Neural cell (in vitro differentiated cells): ENCODE measurements around the gene PCP2. TPM values are rescaled to one million over a fixed set of nuclear protein-coding genes. Genes with fewer than 3 reads are reported as not detected.

Experiments
- H2AFZ ChIP-seq: fragments of 200-600, 300-800 bp; sonication (generic), shearing (Covaris generic); 2 replicates; pipeline ENCODE4 v1.6.0; 2014; ENCODE audit warnings: low read depth, mild to moderate bottlenecking, antibody characterized with exemption, low read length, moderate library complexity
- H3F3A ChIP-seq: fragments of 200-600 bp; shearing (Covaris generic); 2 replicates; pipeline ENCODE4 v1.6.1; 2016; ENCODE audit warnings: mild to moderate bottlenecking, moderate library complexity, mixed read lengths, antibody characterized with exemption, low read length; ENCODE audit not compliant: insufficient read depth, poor library complexity, severe bottlenecking
- H3K27ac ChIP-seq: fragments of 200-600, 300-800 bp; sonication (generic), shearing (Covaris generic); 2 replicates; pipeline ENCODE4 v1.5.1; 2014; ENCODE audit warnings: mild to moderate bottlenecking, low read length, moderate library complexity
- H3K27me3 ChIP-seq: fragments of 300-800, 200-600 bp; sonication (generic), shearing (Covaris generic); 2 replicates; pipeline ENCODE4 v1.6.0; 2014; ENCODE audit warnings: mild to moderate bottlenecking, low read depth, low read length, moderate library complexity; ENCODE audit not compliant: insufficient read depth
- H3K36me3 ChIP-seq: fragments of 300-800, 200-600 bp; sonication (generic), shearing (Covaris generic); 2 replicates; pipeline ENCODE4 v1.5.1; 2014; ENCODE audit warnings: mild to moderate bottlenecking, antibody characterized with exemption, low read length, moderate library complexity; ENCODE audit not compliant: insufficient read depth
- H3K4me2 ChIP-seq: fragments of 300-800, 200-600 bp; sonication (generic), shearing (Covaris generic); 2 replicates; pipeline ENCODE4 v1.6.0; 2014; ENCODE audit warnings: mild to moderate bottlenecking, low read length
- H3K4me3 ChIP-seq: fragments of 300-800, 200-600 bp; sonication (generic), shearing (Covaris generic); 2 replicates; pipeline ENCODE4 v1.5.1; 2014; ENCODE audit warnings: mild to moderate bottlenecking, low read length, moderate library complexity
- H3K79me2 ChIP-seq: fragments of 200-600 bp; shearing (Covaris generic); replicated peaks from 2 replicates; pipeline ENCODE4 v1.6.0; 2014; ENCODE audit warnings: mild to moderate bottlenecking, low read length, moderate library complexity; ENCODE audit not compliant: insufficient read depth
- H3K9ac ChIP-seq: fragments of 300-800, 200-600 bp; sonication (generic), shearing (Covaris generic); 2 replicates; pipeline ENCODE4 v1.6.1; 2016; ENCODE audit warnings: mild to moderate bottlenecking, low read length, mixed read lengths
- H3K9me2 ChIP-seq: fragments of 200-600 bp; shearing (Covaris generic); 2 replicates; pipeline ENCODE4 v1.6.1; 2016; ENCODE audit warnings: mild to moderate bottlenecking, low read length, mixed read lengths; ENCODE audit not compliant: insufficient read depth
- H3K9me3 ChIP-seq: fragments of 200-600, 300-800 bp; sonication (generic), shearing (Covaris generic); 2 replicates; pipeline ENCODE4 v1.6.1; 2016; ENCODE audit warnings: mild to moderate bottlenecking, mixed run types, low read length, moderate library complexity, mixed read lengths
- H4K20me1 ChIP-seq: fragments of 200-600 bp; shearing (Covaris generic); 2 replicates; pipeline ENCODE4 v1.6.1; 2016; ENCODE audit warnings: mild to moderate bottlenecking, mixed run types; ENCODE audit not compliant: insufficient read depth
- EP300 ChIP-seq: fragments of 450-650 bp; conservative IDR thresholded peaks from 2 replicates; pipeline ENCODE4 v1.6.1; 2014; ENCODE audit warnings: antibody characterized with exemption, mild to moderate bottlenecking, moderate library complexity; ENCODE audit not compliant: poor library complexity, severe bottlenecking
- EZH2 ChIP-seq: fragments of 200-600, 300-800 bp; shearing (Covaris generic), sonication (generic); IDR thresholded peaks from 2 replicates; pipeline ENCODE4 v1.6.1; 2014; ENCODE audit warnings: antibody characterized with exemption, low read length, borderline replicate concordance, mild to moderate bottlenecking; ENCODE audit not compliant: insufficient read depth, poor library complexity, severe bottlenecking
- MXI1 ChIP-seq: fragments of 450-650 bp; conservative IDR thresholded peaks from 2 replicates; pipeline ENCODE4 v1.6.1; 2014; ENCODE audit warnings: antibody characterized with exemption, mild to moderate bottlenecking; ENCODE audit not compliant: poor library complexity, severe bottlenecking
- POLR2AphosphoS5 ChIP-seq: IDR thresholded peaks from 2 replicates; pipeline ENCODE4 v1.6.1; 2012
- RAD21 ChIP-seq: fragments of 450-650 bp; conservative IDR thresholded peaks from 2 replicates; pipeline ENCODE4 v1.6.1; 2014; ENCODE audit warnings: antibody characterized with exemption, mild to moderate bottlenecking, moderate library complexity
- REST ChIP-seq: IDR thresholded peaks from 2 replicates; pipeline ENCODE4 v1.6.1; 2012; ENCODE audit warnings: borderline replicate concordance
- SMC3 ChIP-seq: fragments of 450-650 bp; conservative IDR thresholded peaks from 2 replicates; pipeline ENCODE4 v1.6.1; 2014; ENCODE audit warnings: antibody characterized with exemption, mild to moderate bottlenecking, moderate library complexity; ENCODE audit not compliant: poor library complexity
- TAF1 ChIP-seq: IDR thresholded peaks from 2 replicates; pipeline ENCODE4 v1.6.1; 2012; ENCODE audit warnings: low read depth
- polyA plus RNA-seq: library from polyadenylated mRNA; depleted of rRNA; stranded (reverse); fragments of >200 nt; gene quantifications from 2 replicates; pipeline ENCODE4 v1.2.3, GENCODE V29; 2014
- TF ChIP-seq, protein P1 (sequence below): fragments of 450-650 bp; IDR thresholded peaks from 2 replicates; pipeline ENCODE4 v1.5.1; 2014; ENCODE audit warnings: antibody characterized with exemption, mild to moderate bottlenecking, moderate library complexity; ENCODE audit not compliant: poor library complexity, severe bottlenecking

The PCP2 gene
- polyA plus RNA-seq, 1 donor from 2014 or later: not detected

DNA sequence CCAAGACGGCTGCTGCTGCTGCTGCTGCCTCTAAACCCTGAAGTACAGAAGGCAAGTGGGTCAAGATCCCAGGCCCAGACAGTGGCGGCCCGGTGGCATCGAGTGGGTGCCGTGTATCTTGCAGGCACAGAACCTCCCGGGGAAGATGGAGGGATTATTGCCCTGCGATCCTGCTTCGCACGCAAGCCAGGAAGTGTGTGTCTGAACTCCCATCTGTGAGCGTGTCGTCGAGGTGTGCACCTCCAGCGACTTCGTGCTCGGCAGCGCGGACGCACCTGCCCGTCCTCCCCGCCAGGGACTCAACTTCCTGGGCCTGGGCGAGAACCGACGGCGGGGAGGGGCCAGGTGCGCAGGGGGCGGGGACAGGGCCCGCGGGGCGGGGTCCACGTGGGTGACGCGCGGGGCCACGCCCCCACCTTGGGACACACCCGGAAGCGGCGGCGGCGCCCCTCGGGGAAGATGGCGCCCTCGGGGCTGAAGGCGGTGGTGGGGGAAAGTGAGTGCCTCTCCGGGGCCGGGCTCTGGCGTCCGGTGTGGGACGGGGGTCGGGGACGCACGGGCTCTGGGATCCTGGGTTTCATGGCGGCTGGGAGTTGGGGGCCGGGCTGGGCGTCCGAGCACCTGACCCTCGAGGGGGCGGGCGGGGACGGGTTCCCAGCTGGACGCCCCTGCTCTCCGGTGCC is 3.3 kb upstream of the PCP2 start, which contains the start of gene STXBP2:
TSS of gene STXBP2 (plus strand) at position 420 of the 683 bp plus-strand sequence. CDS start at position 460, 40 bp downstream.
- Histone ChIP-seq H3K27ac (no peak within 1 kb of the TSS), H3K4me2 (no peak within 1 kb of the TSS), H3K36me3 (no peaks in the 10 kb centered on the region), H3K27me3 (peaks cover 20% of the 10 kb centered on the region), H3K4me3 (peak within 1 kb of the TSS; percentile 28), H3K9ac (no peak within 1 kb of the TSS), H3F3A (no peaks in the 10 kb centered on the region), H4K20me1 (no peaks in the 10 kb centered on the region), H3K9me3 (no peaks in the 10 kb centered on the region), H3K79me2 (no peaks in the 10 kb centered on the region), H3K9me2 (no peaks in the 10 kb centered on the region), H2AFZ (no peak within 1 kb of the TSS)
- no peak for TF ChIP-seq EZH2
- TF ChIP-seq RAD21: no peak
- no peak for TF ChIP-seq POLR2AphosphoS5
- no peak for TF ChIP-seq MXI1
- TF ChIP-seq EP300: no peak
- TF ChIP-seq SMC3: no peak
- no peak for TF ChIP-seq TAF1
- TF ChIP-seq REST: no peak
- TF ChIP-seq, protein P1, sequence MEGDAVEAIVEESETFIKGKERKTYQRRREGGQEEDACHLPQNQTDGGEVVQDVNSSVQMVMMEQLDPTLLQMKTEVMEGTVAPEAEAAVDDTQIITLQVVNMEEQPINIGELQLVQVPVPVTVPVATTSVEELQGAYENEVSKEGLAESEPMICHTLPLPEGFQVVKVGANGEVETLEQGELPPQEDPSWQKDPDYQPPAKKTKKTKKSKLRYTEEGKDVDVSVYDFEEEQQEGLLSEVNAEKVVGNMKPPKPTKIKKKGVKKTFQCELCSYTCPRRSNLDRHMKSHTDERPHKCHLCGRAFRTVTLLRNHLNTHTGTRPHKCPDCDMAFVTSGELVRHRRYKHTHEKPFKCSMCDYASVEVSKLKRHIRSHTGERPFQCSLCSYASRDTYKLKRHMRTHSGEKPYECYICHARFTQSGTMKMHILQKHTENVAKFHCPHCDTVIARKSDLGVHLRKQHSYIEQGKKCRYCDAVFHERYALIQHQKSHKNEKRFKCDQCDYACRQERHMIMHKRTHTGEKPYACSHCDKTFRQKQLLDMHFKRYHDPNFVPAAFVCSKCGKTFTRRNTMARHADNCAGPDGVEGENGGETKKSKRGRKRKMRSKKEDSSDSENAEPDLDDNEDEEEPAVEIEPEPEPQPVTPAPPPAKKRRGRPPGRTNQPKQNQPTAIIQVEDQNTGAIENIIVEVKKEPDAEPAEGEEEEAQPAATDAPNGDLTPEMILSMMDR: no peak

- Histone ChIP-seq H3K9ac (no peak overlapping the region), H4K20me1 (no peaks in the 10 kb centered on the region), H3K27ac (no peak overlapping the region), H3K4me3 (no peak overlapping the region), H3F3A (no peaks in the 10 kb centered on the region), H3K4me2 (no peak overlapping the region), H2AFZ (no peak overlapping the region), H3K9me3 (no peaks in the 10 kb centered on the region), H3K9me2 (no peaks in the 10 kb centered on the region), H3K27me3 (peaks cover 20% of the 10 kb centered on the region), H3K79me2 (no peaks in the 10 kb centered on the region), H3K36me3 (no peaks in the 10 kb centered on the region)
- TF ChIP-seq MXI1: no peak
- TF ChIP-seq POLR2AphosphoS5: no peak
- TF ChIP-seq RAD21: no peak
- TF ChIP-seq TAF1: no peak
- no peak for TF ChIP-seq REST
- TF ChIP-seq EP300: no peak
- TF ChIP-seq, protein P1: no peak
Observed at GRCh38 chr19:7636317-7636690, 2.8 kb upstream of the PCP2 start.
